GM12801 (cell line): ENCODE results near the gene DNAH12.

Source experiments
- CTCF ChIP-seq: IDR thresholded peaks from one replicate; pipeline ENCODE4 v1.5.1; 2011; ENCODE audit warnings: control low read depth; ENCODE audit not compliant: insufficient read length; ENCODE audit errors: extremely low read depth

Gene DNAH12

GRCh38 chr3:57244946-57245345 lies 299.2 kb downstream of the DNAH12 start:
- TF ChIP-seq CTCF, result no peak
